22Rv1 (cell line): ENCODE data around the gene CNTNAP2.
"Not testable (repeated sequence)": the region's sequence is repeated elsewhere in the genome, so short reads cannot be mapped to it uniquely, and the experiment has no call there.

Experiments
- H3K27ac ChIP-seq: fragments of 450-650 bp; 2 replicates; pipeline ENCODE4 v1.5.1; 2017
- CTCF ChIP-seq: fragments of 450-650 bp; IDR thresholded peaks from 2 replicates; pipeline ENCODE4 v1.5.1; 2017; ENCODE audit warnings: mild to moderate bottlenecking
- ZFX ChIP-seq: fragments of 450-650 bp; IDR thresholded peaks from 2 replicates; pipeline ENCODE4 v1.6.1; 2017; ENCODE audit warnings: antibody characterized with exemption, borderline replicate concordance

Gene CNTNAP2

GRCh38 chr7:148045521-148045920 lies 1928.9 kb downstream of the CNTNAP2 start:
- H3K27ac ChIP-seq, result no peak overlapping the region
- TF ChIP-seq ZFX (no peak), CTCF (no peak)

GRCh38 chr7:148049068-148049467 lies 1932.5 kb downstream of the CNTNAP2 start:
- TF ChIP-seq ZFX, result no peak
- no peak for TF ChIP-seq CTCF
- H3K27ac ChIP-seq, result no peak overlapping the region

- TF ChIP-seq CTCF, result no peak
- no peak for TF ChIP-seq ZFX
- no peak overlapping the region for H3K27ac ChIP-seq
These were observed 1934.0 kb downstream of the CNTNAP2 start for GRCh38 chr7:148050492-148051158.

GRCh38 chr7:148056406-148056805 lies 1939.8 kb downstream of the CNTNAP2 start:
- no peak for TF ChIP-seq CTCF
- TF ChIP-seq ZFX, result no peak
- no peak overlapping the region for H3K27ac ChIP-seq

- TF ChIP-seq ZFX (no peak), CTCF (no peak)
- H3K27ac ChIP-seq, result no peak overlapping the region
These were observed 1941.5 kb downstream of the CNTNAP2 start for GRCh38 chr7:148058092-148058491.

- H3K27ac ChIP-seq, result no peak overlapping the region
- TF ChIP-seq CTCF, result no peak
- TF ChIP-seq ZFX, result no peak
These were observed 1942.2 kb downstream of the CNTNAP2 start for GRCh38 chr7:148058753-148059152.

GRCh38 chr7:148060724-148061123 lies 1944.1 kb downstream of the CNTNAP2 start:
- no peak for TF ChIP-seq ZFX
- TF ChIP-seq CTCF, result no peak
- H3K27ac ChIP-seq, result no peak overlapping the region

GRCh38 chr7:148078111-148078510 lies 1961.5 kb downstream of the CNTNAP2 start:
- H3K27ac ChIP-seq, result not testable (repeated sequence)
